Neural cell (in vitro differentiated cells): ENCODE measurements around the gene RFX8. TPM values are rescaled to one million over a fixed set of nuclear protein-coding genes. Genes with fewer than 3 reads are reported as not detected.

Experiments used
- H2AFZ ChIP-seq: fragments of 200-600, 300-800 bp; sonication (generic), shearing (Covaris generic); 2 replicates; pipeline ENCODE4 v1.6.0; 2014; ENCODE audit warnings: low read depth, mild to moderate bottlenecking, antibody characterized with exemption, low read length, moderate library complexity
- H3F3A ChIP-seq: fragments of 200-600 bp; shearing (Covaris generic); 2 replicates; pipeline ENCODE4 v1.6.1; 2016; ENCODE audit warnings: mild to moderate bottlenecking, moderate library complexity, mixed read lengths, antibody characterized with exemption, low read length; ENCODE audit not compliant: insufficient read depth, poor library complexity, severe bottlenecking
- H3K27ac ChIP-seq: fragments of 200-600, 300-800 bp; sonication (generic), shearing (Covaris generic); 2 replicates; pipeline ENCODE4 v1.5.1; 2014; ENCODE audit warnings: mild to moderate bottlenecking, low read length, moderate library complexity
- H3K27me3 ChIP-seq: fragments of 300-800, 200-600 bp; sonication (generic), shearing (Covaris generic); 2 replicates; pipeline ENCODE4 v1.6.0; 2014; ENCODE audit warnings: mild to moderate bottlenecking, low read depth, low read length, moderate library complexity; ENCODE audit not compliant: insufficient read depth
- H3K36me3 ChIP-seq: fragments of 300-800, 200-600 bp; sonication (generic), shearing (Covaris generic); 2 replicates; pipeline ENCODE4 v1.5.1; 2014; ENCODE audit warnings: mild to moderate bottlenecking, antibody characterized with exemption, low read length, moderate library complexity; ENCODE audit not compliant: insufficient read depth
- H3K4me2 ChIP-seq: fragments of 300-800, 200-600 bp; sonication (generic), shearing (Covaris generic); 2 replicates; pipeline ENCODE4 v1.6.0; 2014; ENCODE audit warnings: mild to moderate bottlenecking, low read length
- H3K4me3 ChIP-seq: fragments of 300-800, 200-600 bp; sonication (generic), shearing (Covaris generic); 2 replicates; pipeline ENCODE4 v1.5.1; 2014; ENCODE audit warnings: mild to moderate bottlenecking, low read length, moderate library complexity
- H3K79me2 ChIP-seq: fragments of 200-600 bp; shearing (Covaris generic); replicated peaks from 2 replicates; pipeline ENCODE4 v1.6.0; 2014; ENCODE audit warnings: mild to moderate bottlenecking, low read length, moderate library complexity; ENCODE audit not compliant: insufficient read depth
- H3K9ac ChIP-seq: fragments of 300-800, 200-600 bp; sonication (generic), shearing (Covaris generic); 2 replicates; pipeline ENCODE4 v1.6.1; 2016; ENCODE audit warnings: mild to moderate bottlenecking, low read length, mixed read lengths
- H3K9me2 ChIP-seq: fragments of 200-600 bp; shearing (Covaris generic); 2 replicates; pipeline ENCODE4 v1.6.1; 2016; ENCODE audit warnings: mild to moderate bottlenecking, low read length, mixed read lengths; ENCODE audit not compliant: insufficient read depth
- H3K9me3 ChIP-seq: fragments of 200-600, 300-800 bp; sonication (generic), shearing (Covaris generic); 2 replicates; pipeline ENCODE4 v1.6.1; 2016; ENCODE audit warnings: mild to moderate bottlenecking, mixed run types, low read length, moderate library complexity, mixed read lengths
- H4K20me1 ChIP-seq: fragments of 200-600 bp; shearing (Covaris generic); 2 replicates; pipeline ENCODE4 v1.6.1; 2016; ENCODE audit warnings: mild to moderate bottlenecking, mixed run types; ENCODE audit not compliant: insufficient read depth
- EP300 ChIP-seq: fragments of 450-650 bp; conservative IDR thresholded peaks from 2 replicates; pipeline ENCODE4 v1.6.1; 2014; ENCODE audit warnings: antibody characterized with exemption, mild to moderate bottlenecking, moderate library complexity; ENCODE audit not compliant: poor library complexity, severe bottlenecking
- EZH2 ChIP-seq: fragments of 200-600, 300-800 bp; shearing (Covaris generic), sonication (generic); IDR thresholded peaks from 2 replicates; pipeline ENCODE4 v1.6.1; 2014; ENCODE audit warnings: antibody characterized with exemption, low read length, borderline replicate concordance, mild to moderate bottlenecking; ENCODE audit not compliant: insufficient read depth, poor library complexity, severe bottlenecking
- MXI1 ChIP-seq: fragments of 450-650 bp; conservative IDR thresholded peaks from 2 replicates; pipeline ENCODE4 v1.6.1; 2014; ENCODE audit warnings: antibody characterized with exemption, mild to moderate bottlenecking; ENCODE audit not compliant: poor library complexity, severe bottlenecking
- POLR2AphosphoS5 ChIP-seq: IDR thresholded peaks from 2 replicates; pipeline ENCODE4 v1.6.1; 2012
- RAD21 ChIP-seq: fragments of 450-650 bp; conservative IDR thresholded peaks from 2 replicates; pipeline ENCODE4 v1.6.1; 2014; ENCODE audit warnings: antibody characterized with exemption, mild to moderate bottlenecking, moderate library complexity
- SMC3 ChIP-seq: fragments of 450-650 bp; conservative IDR thresholded peaks from 2 replicates; pipeline ENCODE4 v1.6.1; 2014; ENCODE audit warnings: antibody characterized with exemption, mild to moderate bottlenecking, moderate library complexity; ENCODE audit not compliant: poor library complexity
- TAF1 ChIP-seq: IDR thresholded peaks from 2 replicates; pipeline ENCODE4 v1.6.1; 2012; ENCODE audit warnings: low read depth
- polyA plus RNA-seq: library from polyadenylated mRNA; depleted of rRNA; stranded (reverse); fragments of >200 nt; gene quantifications from 2 replicates; pipeline ENCODE4 v1.2.3, GENCODE V29; 2014
- TF ChIP-seq, protein P1 (sequence below): IDR thresholded peaks from 2 replicates; pipeline ENCODE4 v1.6.1; 2012; ENCODE audit warnings: borderline replicate concordance
- TF ChIP-seq, protein P2 (sequence below): fragments of 450-650 bp; IDR thresholded peaks from 2 replicates; pipeline ENCODE4 v1.5.1; 2014; ENCODE audit warnings: antibody characterized with exemption, mild to moderate bottlenecking, moderate library complexity; ENCODE audit not compliant: poor library complexity, severe bottlenecking

Gene RFX8
- polyA plus RNA-seq, 1 donor from 2014 or later, result not detected

DNA sequence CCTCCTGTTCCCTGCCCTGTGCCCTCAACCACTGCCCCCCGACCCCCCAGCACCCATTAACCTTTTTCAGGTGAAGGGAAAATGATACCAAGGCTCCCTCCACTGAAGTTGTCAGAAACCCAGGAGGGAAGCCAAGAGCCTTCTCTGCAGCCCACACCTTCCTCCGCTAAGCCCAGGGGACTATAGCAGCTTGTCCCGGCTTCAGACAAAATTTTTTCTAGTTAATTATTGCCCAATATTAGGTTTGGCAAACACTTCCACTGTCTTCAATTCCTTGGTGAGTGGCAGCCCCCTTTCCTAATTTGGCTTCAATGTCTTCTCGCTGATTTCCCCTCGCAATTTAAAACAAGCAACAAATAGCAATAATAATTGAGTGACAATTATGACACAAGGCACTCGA lies 23.9 kb downstream of the RFX8 start:
- Histone ChIP-seq H3K4me2 (no peak overlapping the region), H3K27me3 (no peaks in the 10 kb centered on the region), H3K9ac (no peak overlapping the region), H3K27ac (no peak overlapping the region), H3F3A (no peaks in the 10 kb centered on the region), H4K20me1 (no peaks in the 10 kb centered on the region), H3K79me2 (no peaks in the 10 kb centered on the region), H3K36me3 (no peaks in the 10 kb centered on the region), H3K9me2 (no peaks in the 10 kb centered on the region), H3K4me3 (no peak overlapping the region), H2AFZ (no peak overlapping the region), H3K9me3 (no peaks in the 10 kb centered on the region)
- TF ChIP-seq SMC3, result no peak
- TF ChIP-seq POLR2AphosphoS5, result no peak
- TF ChIP-seq, protein P1, sequence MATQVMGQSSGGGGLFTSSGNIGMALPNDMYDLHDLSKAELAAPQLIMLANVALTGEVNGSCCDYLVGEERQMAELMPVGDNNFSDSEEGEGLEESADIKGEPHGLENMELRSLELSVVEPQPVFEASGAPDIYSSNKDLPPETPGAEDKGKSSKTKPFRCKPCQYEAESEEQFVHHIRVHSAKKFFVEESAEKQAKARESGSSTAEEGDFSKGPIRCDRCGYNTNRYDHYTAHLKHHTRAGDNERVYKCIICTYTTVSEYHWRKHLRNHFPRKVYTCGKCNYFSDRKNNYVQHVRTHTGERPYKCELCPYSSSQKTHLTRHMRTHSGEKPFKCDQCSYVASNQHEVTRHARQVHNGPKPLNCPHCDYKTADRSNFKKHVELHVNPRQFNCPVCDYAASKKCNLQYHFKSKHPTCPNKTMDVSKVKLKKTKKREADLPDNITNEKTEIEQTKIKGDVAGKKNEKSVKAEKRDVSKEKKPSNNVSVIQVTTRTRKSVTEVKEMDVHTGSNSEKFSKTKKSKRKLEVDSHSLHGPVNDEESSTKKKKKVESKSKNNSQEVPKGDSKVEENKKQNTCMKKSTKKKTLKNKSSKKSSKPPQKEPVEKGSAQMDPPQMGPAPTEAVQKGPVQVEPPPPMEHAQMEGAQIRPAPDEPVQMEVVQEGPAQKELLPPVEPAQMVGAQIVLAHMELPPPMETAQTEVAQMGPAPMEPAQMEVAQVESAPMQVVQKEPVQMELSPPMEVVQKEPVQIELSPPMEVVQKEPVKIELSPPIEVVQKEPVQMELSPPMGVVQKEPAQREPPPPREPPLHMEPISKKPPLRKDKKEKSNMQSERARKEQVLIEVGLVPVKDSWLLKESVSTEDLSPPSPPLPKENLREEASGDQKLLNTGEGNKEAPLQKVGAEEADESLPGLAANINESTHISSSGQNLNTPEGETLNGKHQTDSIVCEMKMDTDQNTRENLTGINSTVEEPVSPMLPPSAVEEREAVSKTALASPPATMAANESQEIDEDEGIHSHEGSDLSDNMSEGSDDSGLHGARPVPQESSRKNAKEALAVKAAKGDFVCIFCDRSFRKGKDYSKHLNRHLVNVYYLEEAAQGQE, result no peak
- TF ChIP-seq EP300, result no peak
- TF ChIP-seq, protein P2, sequence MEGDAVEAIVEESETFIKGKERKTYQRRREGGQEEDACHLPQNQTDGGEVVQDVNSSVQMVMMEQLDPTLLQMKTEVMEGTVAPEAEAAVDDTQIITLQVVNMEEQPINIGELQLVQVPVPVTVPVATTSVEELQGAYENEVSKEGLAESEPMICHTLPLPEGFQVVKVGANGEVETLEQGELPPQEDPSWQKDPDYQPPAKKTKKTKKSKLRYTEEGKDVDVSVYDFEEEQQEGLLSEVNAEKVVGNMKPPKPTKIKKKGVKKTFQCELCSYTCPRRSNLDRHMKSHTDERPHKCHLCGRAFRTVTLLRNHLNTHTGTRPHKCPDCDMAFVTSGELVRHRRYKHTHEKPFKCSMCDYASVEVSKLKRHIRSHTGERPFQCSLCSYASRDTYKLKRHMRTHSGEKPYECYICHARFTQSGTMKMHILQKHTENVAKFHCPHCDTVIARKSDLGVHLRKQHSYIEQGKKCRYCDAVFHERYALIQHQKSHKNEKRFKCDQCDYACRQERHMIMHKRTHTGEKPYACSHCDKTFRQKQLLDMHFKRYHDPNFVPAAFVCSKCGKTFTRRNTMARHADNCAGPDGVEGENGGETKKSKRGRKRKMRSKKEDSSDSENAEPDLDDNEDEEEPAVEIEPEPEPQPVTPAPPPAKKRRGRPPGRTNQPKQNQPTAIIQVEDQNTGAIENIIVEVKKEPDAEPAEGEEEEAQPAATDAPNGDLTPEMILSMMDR, result no peak
- TF ChIP-seq TAF1, result no peak
- TF ChIP-seq MXI1, result no peak
- TF ChIP-seq EZH2, result no peak
- TF ChIP-seq RAD21, result no peak

DNA sequence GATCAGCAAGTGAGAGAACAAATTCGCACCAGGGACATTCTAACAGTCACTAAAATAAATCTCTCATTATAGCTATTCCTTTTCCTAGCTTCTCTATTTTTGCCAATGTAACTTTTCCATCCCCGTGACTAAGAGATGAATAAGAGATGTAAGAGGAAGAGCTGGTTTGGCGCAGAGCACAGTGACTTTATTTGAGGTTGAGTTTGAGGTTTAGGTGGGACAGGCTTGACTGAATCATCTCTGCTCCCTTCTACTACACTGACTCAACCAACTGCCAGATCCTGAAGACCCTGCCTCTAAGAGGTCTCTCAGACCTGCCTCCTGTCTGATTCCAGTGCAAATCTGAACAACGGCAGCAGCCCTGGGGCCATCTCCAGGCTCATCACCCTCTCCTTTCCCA lies 28.0 kb downstream of the RFX8 start:
- H3K36me3 ChIP-seq, result no peaks in the 10 kb centered on the region
- H4K20me1 ChIP-seq, result no peaks in the 10 kb centered on the region
- no peak overlapping the region for H3K9ac ChIP-seq
- H3K9me2 ChIP-seq, result no peaks in the 10 kb centered on the region
- H3K9me3 ChIP-seq, result no peaks in the 10 kb centered on the region
- no peaks in the 10 kb centered on the region for H3K79me2 ChIP-seq
- H3K4me2 ChIP-seq, result no peak overlapping the region
- no peak for TF ChIP-seq SMC3
- TF ChIP-seq RAD21, result no peak
- TF ChIP-seq MXI1, result no peak
- no peak for TF ChIP-seq EP300
- TF ChIP-seq TAF1, result no peak
- no peak for TF ChIP-seq POLR2AphosphoS5
- TF ChIP-seq, protein P1, result no peak
- TF ChIP-seq, protein P2, result no peak
- TF ChIP-seq EZH2, result no peak
- no peaks in the 10 kb centered on the region for H3F3A ChIP-seq
- H3K27ac ChIP-seq, result no peak overlapping the region
- H3K4me3 ChIP-seq, result no peak overlapping the region
- no peak overlapping the region for H2AFZ ChIP-seq
- H3K27me3 ChIP-seq, result no peaks in the 10 kb centered on the region
